H1 (cell line): ENCODE results near the gene ADAMTS6. TPM values are rescaled to one million over a fixed set of nuclear protein-coding genes. Genes with fewer than 3 reads are reported as not detected.

Experiments used
- ASH2L ChIP-seq: fragments of 200-600, 300-600 bp; sonication (generic); IDR thresholded peaks from one replicate; pipeline ENCODE4 v1.7.1; 2017; ENCODE audit warnings: low read length
- CHD1 ChIP-seq: IDR thresholded peaks from 2 replicates; pipeline ENCODE4 v1.6.1; 2012; ENCODE audit warnings: low read depth, low read length, improper control_type of control experiment
- CHD7 ChIP-seq: fragments of 300-600 bp; sonication (generic); IDR thresholded peaks from 2 replicates; pipeline ENCODE4 v1.7.1; 2012; ENCODE audit warnings: low read length, moderate library complexity, mild to moderate bottlenecking, inconsistent platforms; ENCODE audit not compliant: insufficient replicate concordance
- FOSL1 ChIP-seq: IDR thresholded peaks from 2 replicates; pipeline ENCODE4 v1.6.1; 2011; ENCODE audit warnings: mild to moderate bottlenecking, low read depth, low read length, moderate library complexity; ENCODE audit not compliant: insufficient read depth
- GTF2F1 ChIP-seq: IDR thresholded peaks from 2 replicates; pipeline ENCODE4 v1.6.1; 2012; ENCODE audit warnings: low read depth, low read length, improper control_type of control experiment, borderline replicate concordance
- MAX ChIP-seq: IDR thresholded peaks from 2 replicates; pipeline ENCODE4 v1.6.1; 2012; ENCODE audit warnings: inconsistent platforms
- RBBP5 ChIP-seq: IDR thresholded peaks from 2 replicates; pipeline ENCODE4 v1.7.1; 2012; ENCODE audit warnings: low read depth, mild to moderate bottlenecking, inconsistent platforms, low read length, moderate library complexity, borderline replicate concordance
- RFX5 ChIP-seq: IDR thresholded peaks from 2 replicates; pipeline ENCODE4 v1.6.1; 2011; ENCODE audit warnings: low read depth, low read length, improper control_type of control experiment, borderline replicate concordance
- SIRT6 ChIP-seq: IDR thresholded peaks from one replicate; pipeline ENCODE4 v1.7.1; 2012; ENCODE audit warnings: low read length, inconsistent platforms
- TBP ChIP-seq: IDR thresholded peaks from 2 replicates; pipeline ENCODE4 v1.6.1; 2011; ENCODE audit warnings: low read depth, low read length, improper control_type of control experiment
- polyA plus RNA-seq, 7 experiments: library from polyadenylated mRNA; depleted of rRNA in 3 of 7; stranded (reverse) in 5 of 7; unstranded in 2 of 7; fragments of >200 nt in 5 of 7; fragments of 200-250 nt in 2 of 7; gene quantifications; 1 replicate in 5 of 7; 2 replicates in 1 of 7; 4 replicates in 1 of 7; pipeline versions ENCODE4 v1.2.1 to v1.2.3, GENCODE V29; 2011 to 2013; ENCODE audit warnings: missing spikeins in 2 of 7, mixed read lengths in 2 of 7
- total RNA-seq: library from RNA; stranded (reverse); fragmentation: NEBNext Ultra II Directional; extraction: Animal tissue kit (Norgen Biotek cat#: 25700); gene quantifications from 2 replicates; pipeline ENCODE4 v1.2.1, GENCODE V29; 2021

ADAMTS6 gene
- total and polyA plus RNA-seq, 2 of the 8 experiments (the other 6 are each of a cell fraction or from before 2014, with no cell fraction given) = 0.74 to 2.4 TPM

GRCh38 chr5:65197531-65198455 lies 283.9 kb downstream of the ADAMTS6 start (continued):
- TF ChIP-seq CHD7 = no peak
- TF ChIP-seq CHD1 = no peak
- TF ChIP-seq TBP = no peak
- no peak for TF ChIP-seq RBBP5
- TF ChIP-seq GTF2F1 = no peak
- no peak for TF ChIP-seq MAX
- TF ChIP-seq ASH2L = no peak
- no peak for TF ChIP-seq FOSL1
- TF ChIP-seq RFX5 = no peak
- TF ChIP-seq SIRT6 = no peak
